Measurements from ENCODE around the gene ALOXE3.
"Not testable (repeated sequence)": the region's sequence is repeated elsewhere in the genome, so short reads cannot be mapped to it uniquely, and the experiment has no call there.

Gene ALOXE3

GRCh38 chr17:8087952-8088230 lies 30.4 kb downstream of the ALOXE3 start:
- DNase-seq = no peak

GRCh38 chr17:8087075-8087951 lies 31.0 kb downstream of the ALOXE3 start, which contains the start of gene ALOX12B:
TSS of gene ALOX12B (minus strand) at chr17:8087716. CDS start at chr17:8087442, 274 bp downstream.
- DNase-seq = no peak

- no peak for DNase-seq
Measured at GRCh38 chr17:8084250-8084649, 34.1 kb downstream of the ALOXE3 start.

GRCh38 chr17:8082292-8082691 lies 36.0 kb downstream of the ALOXE3 start:
- no peak for DNase-seq

- no peak for DNase-seq
Measured at GRCh38 chr17:8081876-8082275, 36.4 kb downstream of the ALOXE3 start.

- DNase-seq = no peak
Measured at GRCh38 chr17:8080799-8081219, 37.5 kb downstream of the ALOXE3 start.

GRCh38 chr17:8080208-8080798 lies 38.0 kb downstream of the ALOXE3 start:
- no peak for DNase-seq

GRCh38 chr17:8079291-8080207 lies 38.8 kb downstream of the ALOXE3 start:
- peak; percentile 76 to 84 for DNase-seq

- DNase-seq = not testable (repeated sequence)
Measured at GRCh38 chr17:8077939-8078338, 40.4 kb downstream of the ALOXE3 start.

GRCh38 chr17:8076502-8077266 lies 41.6 kb downstream of the ALOXE3 start:
- no peak for DNase-seq

GRCh38 chr17:8075574-8076342 lies 42.6 kb downstream of the ALOXE3 start:
- DNase-seq = no peak

GRCh38 chr17:8075081-8075480 lies 43.2 kb downstream of the ALOXE3 start:
- no peak for DNase-seq

- DNase-seq = no peak
Measured at GRCh38 chr17:8074554-8074953, 43.8 kb downstream of the ALOXE3 start.

GRCh38 chr17:8073627-8074484 lies 44.5 kb downstream of the ALOXE3 start:
- DNase-seq = peak; percentile 87 to 89

GRCh38 chr17:8072729-8073461 lies 45.4 kb downstream of the ALOXE3 start:
- peak in 1 of 2 donors; percentile 37 for DNase-seq

- no peak for DNase-seq
Measured at GRCh38 chr17:8072341-8072728, 46.0 kb downstream of the ALOXE3 start.

- no peak for DNase-seq
Measured at GRCh38 chr17:8071496-8071895, 46.8 kb downstream of the ALOXE3 start.

- DNase-seq = no peak
Measured at GRCh38 chr17:8069587-8069860, 48.8 kb downstream of the ALOXE3 start.

GRCh38 chr17:8068736-8069586 lies 49.4 kb downstream of the ALOXE3 start:
- DNase-seq = peak in 1 of 2 donors; percentile 55
